Measurements from ENCODE around the gene ATG10.

ATG10 gene

DNA sequence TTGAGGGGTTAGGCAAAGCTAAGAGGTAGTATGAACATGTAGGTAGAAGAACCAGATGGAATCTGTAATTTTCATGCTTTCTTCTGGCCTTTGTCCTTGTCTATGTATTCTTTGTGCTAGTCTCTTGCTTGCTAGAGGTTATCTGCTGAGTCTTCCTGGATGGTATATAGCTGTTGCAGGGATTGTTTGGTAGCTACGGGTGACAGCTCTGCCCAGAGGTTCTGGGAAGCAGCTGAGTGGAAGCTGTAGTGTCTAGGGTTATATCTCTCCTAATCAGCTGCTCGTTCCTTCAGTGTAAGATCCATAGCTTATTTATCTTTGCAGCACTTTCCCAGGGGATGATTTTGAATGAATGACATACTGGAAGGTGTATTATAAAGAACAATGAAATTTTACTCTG lies 100.3 kb downstream of the ATG10 start:
- TF ChIP-seq TAF1 (IDR thresholded peaks at IDR 0.05; ENCODE audit: low read depth): no peak
- TF ChIP-seq EGR1 (IDR thresholded peaks at IDR 0.05): no peak
- no peak for TF ChIP-seq FOXM1 (IDR thresholded peaks at IDR 0.05; ENCODE audit: borderline replicate concordance, low read depth)
- TF ChIP-seq, protein P1, sequence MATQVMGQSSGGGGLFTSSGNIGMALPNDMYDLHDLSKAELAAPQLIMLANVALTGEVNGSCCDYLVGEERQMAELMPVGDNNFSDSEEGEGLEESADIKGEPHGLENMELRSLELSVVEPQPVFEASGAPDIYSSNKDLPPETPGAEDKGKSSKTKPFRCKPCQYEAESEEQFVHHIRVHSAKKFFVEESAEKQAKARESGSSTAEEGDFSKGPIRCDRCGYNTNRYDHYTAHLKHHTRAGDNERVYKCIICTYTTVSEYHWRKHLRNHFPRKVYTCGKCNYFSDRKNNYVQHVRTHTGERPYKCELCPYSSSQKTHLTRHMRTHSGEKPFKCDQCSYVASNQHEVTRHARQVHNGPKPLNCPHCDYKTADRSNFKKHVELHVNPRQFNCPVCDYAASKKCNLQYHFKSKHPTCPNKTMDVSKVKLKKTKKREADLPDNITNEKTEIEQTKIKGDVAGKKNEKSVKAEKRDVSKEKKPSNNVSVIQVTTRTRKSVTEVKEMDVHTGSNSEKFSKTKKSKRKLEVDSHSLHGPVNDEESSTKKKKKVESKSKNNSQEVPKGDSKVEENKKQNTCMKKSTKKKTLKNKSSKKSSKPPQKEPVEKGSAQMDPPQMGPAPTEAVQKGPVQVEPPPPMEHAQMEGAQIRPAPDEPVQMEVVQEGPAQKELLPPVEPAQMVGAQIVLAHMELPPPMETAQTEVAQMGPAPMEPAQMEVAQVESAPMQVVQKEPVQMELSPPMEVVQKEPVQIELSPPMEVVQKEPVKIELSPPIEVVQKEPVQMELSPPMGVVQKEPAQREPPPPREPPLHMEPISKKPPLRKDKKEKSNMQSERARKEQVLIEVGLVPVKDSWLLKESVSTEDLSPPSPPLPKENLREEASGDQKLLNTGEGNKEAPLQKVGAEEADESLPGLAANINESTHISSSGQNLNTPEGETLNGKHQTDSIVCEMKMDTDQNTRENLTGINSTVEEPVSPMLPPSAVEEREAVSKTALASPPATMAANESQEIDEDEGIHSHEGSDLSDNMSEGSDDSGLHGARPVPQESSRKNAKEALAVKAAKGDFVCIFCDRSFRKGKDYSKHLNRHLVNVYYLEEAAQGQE (IDR thresholded peaks at IDR 0.05; ENCODE audit: low read depth): no peak
- TF ChIP-seq EP300 (IDR thresholded peaks at IDR 0.05; ENCODE audit: borderline replicate concordance): no peak
- no peak for TF ChIP-seq YY1 (IDR thresholded peaks at IDR 0.05; ENCODE audit: low read depth)
- TF ChIP-seq, protein P2, sequence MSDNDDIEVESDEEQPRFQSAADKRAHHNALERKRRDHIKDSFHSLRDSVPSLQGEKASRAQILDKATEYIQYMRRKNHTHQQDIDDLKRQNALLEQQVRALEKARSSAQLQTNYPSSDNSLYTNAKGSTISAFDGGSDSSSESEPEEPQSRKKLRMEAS (IDR thresholded peaks at IDR 0.05): no peak
- TF ChIP-seq TEAD4 (IDR thresholded peaks at IDR 0.05): no peak
- TF ChIP-seq RAD21 (IDR thresholded peaks at IDR 0.05; ENCODE audit: low read depth): no peak
- no peak for TF ChIP-seq CREB1 (IDR thresholded peaks at IDR 0.05; ENCODE audit: low read depth)
- TF ChIP-seq TCF12 (IDR thresholded peaks at IDR 0.05; ENCODE audit: low read depth): no peak
- TF ChIP-seq CEBPB (IDR thresholded peaks at IDR 0.05): no peak
- no peak for TF ChIP-seq NFIC (IDR thresholded peaks at IDR 0.05)
- TF ChIP-seq, protein P3, sequence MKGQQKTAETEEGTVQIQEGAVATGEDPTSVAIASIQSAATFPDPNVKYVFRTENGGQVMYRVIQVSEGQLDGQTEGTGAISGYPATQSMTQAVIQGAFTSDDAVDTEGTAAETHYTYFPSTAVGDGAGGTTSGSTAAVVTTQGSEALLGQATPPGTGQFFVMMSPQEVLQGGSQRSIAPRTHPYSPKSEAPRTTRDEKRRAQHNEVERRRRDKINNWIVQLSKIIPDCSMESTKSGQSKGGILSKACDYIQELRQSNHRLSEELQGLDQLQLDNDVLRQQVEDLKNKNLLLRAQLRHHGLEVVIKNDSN (IDR thresholded peaks at IDR 0.05): no peak
- no peak for TF ChIP-seq ZBTB7A (IDR thresholded peaks at IDR 0.05; ENCODE audit: low read depth)

DNA sequence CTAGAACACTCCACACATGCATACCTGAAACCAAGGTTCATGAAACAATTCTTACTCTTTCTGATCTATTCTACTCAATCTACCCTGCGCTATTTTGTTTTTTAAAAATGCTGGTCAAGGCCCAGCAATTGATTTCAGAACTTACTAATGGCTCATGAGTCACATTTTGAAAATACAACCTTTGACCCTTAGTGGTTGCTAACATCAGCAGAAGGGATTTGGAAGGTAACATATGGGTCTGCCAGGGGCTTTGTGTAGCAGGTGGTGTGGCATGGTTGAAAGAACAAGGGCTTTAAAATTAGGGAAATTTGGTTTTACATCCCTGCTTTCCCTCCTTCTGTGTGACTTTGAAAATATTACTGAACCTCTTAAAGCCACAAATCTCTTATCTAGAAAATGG lies 101.4 kb downstream of the ATG10 start:
- TF ChIP-seq RAD21 (IDR thresholded peaks at IDR 0.05; ENCODE audit: low read depth): no peak
- TF ChIP-seq, protein P1 (IDR thresholded peaks at IDR 0.05; ENCODE audit: low read depth): no peak
- no peak for TF ChIP-seq TCF12 (IDR thresholded peaks at IDR 0.05; ENCODE audit: low read depth)
- TF ChIP-seq TEAD4 (IDR thresholded peaks at IDR 0.05): no peak
- no peak for TF ChIP-seq FOXM1 (IDR thresholded peaks at IDR 0.05; ENCODE audit: borderline replicate concordance, low read depth)
- no peak for TF ChIP-seq ZBTB7A (IDR thresholded peaks at IDR 0.05; ENCODE audit: low read depth)
- no peak for TF ChIP-seq EP300 (IDR thresholded peaks at IDR 0.05; ENCODE audit: borderline replicate concordance)
- no peak for TF ChIP-seq CREB1 (IDR thresholded peaks at IDR 0.05; ENCODE audit: low read depth)
- no peak for TF ChIP-seq YY1 (IDR thresholded peaks at IDR 0.05; ENCODE audit: low read depth)
- TF ChIP-seq NFIC (IDR thresholded peaks at IDR 0.05): no peak
- TF ChIP-seq, protein P2 (IDR thresholded peaks at IDR 0.05): no peak
- no peak for TF ChIP-seq EGR1 (IDR thresholded peaks at IDR 0.05)
- no peak for TF ChIP-seq TAF1 (IDR thresholded peaks at IDR 0.05; ENCODE audit: low read depth)
- TF ChIP-seq, protein P3 (IDR thresholded peaks at IDR 0.05): no peak
- no peak for TF ChIP-seq CEBPB (IDR thresholded peaks at IDR 0.05)

DNA sequence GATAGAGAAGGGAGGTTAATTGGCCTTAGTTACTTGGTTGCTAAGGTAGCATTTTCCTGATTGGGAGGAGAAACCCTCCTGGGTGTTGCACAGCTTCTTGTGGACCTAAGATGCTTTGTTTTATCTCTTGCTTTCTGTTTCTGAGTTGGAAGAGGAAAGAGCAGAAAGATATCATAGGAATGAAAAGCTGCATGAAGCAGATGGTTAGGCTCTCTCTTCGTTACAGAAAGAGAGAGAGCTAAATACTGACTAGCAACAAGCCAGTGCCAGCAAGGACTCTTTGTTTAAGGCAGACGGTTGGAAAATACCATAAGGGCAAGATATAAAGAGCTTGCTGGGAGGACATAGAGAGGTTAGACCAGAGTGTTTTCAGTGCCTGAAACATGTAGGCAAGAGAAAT lies 103.1 kb downstream of the ATG10 start:
- TF ChIP-seq NFIC (IDR thresholded peaks at IDR 0.05): no peak
- no peak for TF ChIP-seq RAD21 (IDR thresholded peaks at IDR 0.05; ENCODE audit: low read depth)
- TF ChIP-seq, protein P3 (IDR thresholded peaks at IDR 0.05): no peak
- TF ChIP-seq CEBPB (IDR thresholded peaks at IDR 0.05): no peak
- no peak for TF ChIP-seq YY1 (IDR thresholded peaks at IDR 0.05; ENCODE audit: low read depth)
- no peak for TF ChIP-seq EP300 (IDR thresholded peaks at IDR 0.05; ENCODE audit: borderline replicate concordance)
- no peak for TF ChIP-seq TAF1 (IDR thresholded peaks at IDR 0.05; ENCODE audit: low read depth)
- no peak for TF ChIP-seq TEAD4 (IDR thresholded peaks at IDR 0.05)
- TF ChIP-seq, protein P1 (IDR thresholded peaks at IDR 0.05; ENCODE audit: low read depth): no peak
- TF ChIP-seq ZBTB7A (IDR thresholded peaks at IDR 0.05; ENCODE audit: low read depth): no peak
- TF ChIP-seq TCF12 (IDR thresholded peaks at IDR 0.05; ENCODE audit: low read depth): no peak
- no peak for TF ChIP-seq FOXM1 (IDR thresholded peaks at IDR 0.05; ENCODE audit: borderline replicate concordance, low read depth)
- no peak for TF ChIP-seq EGR1 (IDR thresholded peaks at IDR 0.05)
- TF ChIP-seq, protein P2 (IDR thresholded peaks at IDR 0.05): no peak
- TF ChIP-seq CREB1 (IDR thresholded peaks at IDR 0.05; ENCODE audit: low read depth): no peak
